ENCODE data around the gene EBF3. TPM values are rescaled to one million over a fixed set of nuclear protein-coding genes. Genes with fewer than 3 reads are reported as not detected.

Gene EBF3
- total RNA-seq, 1 experiment from 2014 or later = not detected

DNA sequence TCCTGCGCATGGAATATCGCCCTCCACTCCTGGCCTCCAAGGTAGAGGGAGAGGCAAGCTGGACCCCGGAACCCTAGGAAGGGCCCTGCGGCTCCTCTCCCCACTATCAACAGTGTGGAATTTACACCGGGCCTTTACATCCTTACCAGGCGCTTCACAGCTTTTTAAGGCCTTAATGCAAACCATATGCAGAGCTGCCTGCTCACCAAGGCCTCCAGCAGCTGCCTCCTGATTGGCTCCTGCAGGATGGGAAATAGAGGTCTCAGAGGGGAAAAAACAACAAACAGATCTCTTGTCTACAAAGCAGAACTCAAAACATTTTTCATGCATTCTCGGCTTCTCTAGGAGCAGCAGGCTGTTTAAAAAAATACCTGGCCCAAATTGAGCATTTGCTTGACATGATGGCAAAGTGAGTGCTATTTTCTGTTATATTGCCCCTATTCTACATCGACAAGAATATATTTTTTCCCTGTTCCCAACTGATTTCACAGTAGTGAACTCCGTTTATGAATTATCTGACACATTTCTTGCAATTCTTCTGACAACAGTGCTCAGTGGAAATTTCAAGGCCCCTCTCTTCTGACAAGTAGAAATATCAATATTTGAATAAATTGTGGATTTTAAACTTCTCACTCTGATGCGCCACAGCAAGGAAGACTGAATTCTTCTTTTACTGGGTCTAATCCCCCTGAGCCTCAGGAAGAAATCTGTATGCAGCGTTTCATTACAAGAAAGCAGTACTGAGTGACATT, 51.7 kb downstream of the EBF3 start:
- DNase-seq (ENCODE audit: low read depth) = no peak

DNA sequence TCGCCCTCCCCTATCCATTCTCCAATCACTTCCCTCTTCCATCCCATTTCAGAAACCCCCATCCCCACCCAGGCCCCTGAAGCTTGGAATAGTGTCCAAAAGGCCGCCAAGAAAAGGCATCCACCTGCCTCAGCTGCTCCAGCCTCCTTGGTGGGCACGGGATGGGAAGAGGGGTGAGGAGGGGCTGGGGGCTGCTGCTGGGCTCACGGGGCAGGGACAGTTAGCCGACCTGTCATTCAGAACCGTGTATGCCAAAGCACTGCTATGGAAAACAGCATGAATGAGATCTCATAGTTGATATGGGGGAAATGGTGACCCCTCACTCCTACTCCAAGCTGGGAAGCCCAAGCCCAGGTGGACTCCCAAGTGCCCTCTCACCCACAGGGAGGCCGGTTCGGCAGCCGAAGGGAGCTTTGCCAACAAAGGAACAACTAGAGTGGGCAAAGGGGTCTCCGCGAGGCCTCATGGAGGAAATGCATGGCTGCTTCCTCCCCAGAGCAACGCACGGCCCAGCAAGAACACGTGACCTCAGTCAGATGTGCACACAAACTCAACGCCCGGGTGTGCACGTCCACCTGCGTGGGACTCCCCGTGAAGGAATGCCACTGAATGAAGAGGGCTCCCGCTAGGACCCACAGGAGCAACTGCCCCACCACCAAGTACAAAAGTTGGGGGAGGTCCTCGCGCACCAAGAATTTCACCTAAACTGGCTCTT, 52.5 kb downstream of the EBF3 start:
- DNase-seq (ENCODE audit: low read depth) = no peak

DNA sequence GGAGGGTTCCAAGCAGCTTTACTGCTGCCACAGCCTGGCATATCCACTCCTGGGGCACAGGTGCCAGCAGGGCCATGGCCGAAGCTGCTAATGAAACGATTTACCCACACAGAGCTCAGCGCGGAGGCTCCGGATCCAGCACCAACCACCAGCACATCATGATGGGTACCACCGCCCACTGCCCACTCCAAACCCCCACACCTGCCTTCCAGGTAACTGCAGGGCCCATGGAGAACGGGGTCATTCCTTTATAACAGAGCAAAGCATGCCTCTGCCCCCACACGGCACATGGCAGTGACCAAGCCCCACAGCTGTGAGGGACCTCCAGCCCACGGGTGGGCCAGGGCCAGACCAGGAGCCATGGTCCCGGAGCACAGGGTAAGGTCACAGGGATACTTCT, 53.2 kb downstream of the EBF3 start:
- DNase-seq (ENCODE audit: low read depth) = no peak

DNA sequence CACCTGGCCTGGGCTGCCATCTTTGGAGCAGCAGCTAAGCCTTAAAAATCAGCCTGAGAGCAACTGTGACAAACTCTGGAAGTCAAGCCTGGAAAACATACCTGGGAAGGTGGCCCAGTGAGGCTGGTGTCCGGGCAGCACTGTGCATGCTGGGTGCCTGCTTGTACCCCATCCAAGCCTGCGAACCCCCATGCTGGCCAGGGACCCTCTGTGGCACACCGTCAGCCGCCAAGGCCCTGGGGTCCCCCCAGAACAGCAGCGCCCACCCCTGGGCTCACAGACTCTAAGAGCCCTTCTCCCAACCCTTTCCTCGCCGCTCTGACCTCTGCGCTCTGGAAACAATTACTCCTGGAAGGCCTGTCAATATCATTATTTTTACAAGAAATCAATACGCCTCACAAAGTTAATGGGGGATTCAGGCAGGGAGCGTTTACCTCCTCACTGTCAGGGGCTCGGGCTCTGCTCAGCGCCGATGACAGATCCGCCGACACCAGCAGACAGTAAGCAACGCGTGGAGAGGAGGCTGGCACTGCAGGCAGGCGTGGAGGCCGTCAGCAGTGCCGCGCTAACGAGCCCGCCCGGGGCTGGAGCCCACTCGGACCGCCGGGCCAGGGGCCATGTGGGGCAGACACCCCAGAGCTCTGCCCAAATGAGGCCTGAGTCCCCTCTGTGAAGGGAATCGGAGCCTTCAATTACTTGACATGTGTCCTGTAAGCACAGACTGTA, 54.4 kb downstream of the EBF3 start:
- DNase-seq (ENCODE audit: low read depth) = no peak

DNA sequence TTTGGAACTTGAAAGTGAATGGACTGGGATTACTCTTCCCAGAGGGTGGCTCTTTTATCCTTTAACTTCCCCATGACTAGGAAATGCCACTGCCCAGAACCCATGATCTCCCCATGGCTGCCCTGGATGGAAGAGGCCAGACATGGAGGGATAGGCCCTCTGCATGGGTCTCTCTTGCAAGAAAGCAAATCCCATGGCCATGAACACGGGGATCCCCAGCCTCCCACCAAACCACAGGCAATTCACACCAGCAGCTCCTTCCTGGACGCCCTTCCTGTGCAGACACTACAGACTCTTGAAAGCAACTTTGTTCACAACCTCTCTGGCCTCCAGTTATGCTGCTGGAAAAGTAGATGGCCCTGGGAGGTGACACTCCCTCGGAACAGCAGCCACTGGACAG, 55.0 kb downstream of the EBF3 start:
- no peak for DNase-seq (ENCODE audit: low read depth)

DNA sequence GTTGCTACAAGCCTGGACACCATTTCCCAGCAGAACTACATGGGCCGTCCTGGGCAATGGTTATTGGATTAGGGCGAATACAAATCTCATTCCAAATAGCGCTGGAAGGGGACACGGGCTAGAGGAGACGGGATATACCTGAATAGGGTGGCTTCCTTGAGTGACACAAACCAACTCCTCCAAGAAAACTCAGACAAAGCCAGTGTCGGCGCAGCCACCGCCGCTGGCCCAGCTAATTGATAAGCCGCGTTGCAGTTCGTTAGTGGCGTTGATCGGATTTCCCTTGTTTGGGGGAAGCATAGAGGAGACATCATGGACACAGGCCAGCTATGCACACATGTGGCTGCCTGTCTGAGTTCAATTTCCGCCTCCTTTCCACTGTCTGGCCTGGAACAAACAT, 55.7 kb downstream of the EBF3 start:
- DNase-seq (ENCODE audit: low read depth) = no peak

DNA sequence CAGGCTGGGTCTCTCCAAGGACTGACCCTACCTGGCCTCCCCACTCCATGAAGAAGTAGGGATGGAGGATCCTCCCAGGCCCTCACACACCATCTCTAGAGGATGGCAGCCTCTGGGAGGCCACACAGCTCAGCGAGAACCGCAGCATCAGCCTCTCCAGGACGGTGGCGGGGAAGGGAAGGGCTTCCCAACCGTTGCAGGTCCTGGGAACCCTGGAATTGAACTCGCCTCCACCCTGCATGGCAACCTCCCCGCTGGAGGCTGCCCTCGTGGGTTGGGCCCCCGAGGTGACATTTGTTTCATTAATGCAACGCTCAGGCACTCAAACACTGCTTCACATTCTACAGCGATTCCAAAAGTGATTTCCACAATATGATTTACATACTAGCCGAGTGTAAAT, 58.5 kb downstream of the EBF3 start:
- DNase-seq (ENCODE audit: low read depth) = no peak

DNA sequence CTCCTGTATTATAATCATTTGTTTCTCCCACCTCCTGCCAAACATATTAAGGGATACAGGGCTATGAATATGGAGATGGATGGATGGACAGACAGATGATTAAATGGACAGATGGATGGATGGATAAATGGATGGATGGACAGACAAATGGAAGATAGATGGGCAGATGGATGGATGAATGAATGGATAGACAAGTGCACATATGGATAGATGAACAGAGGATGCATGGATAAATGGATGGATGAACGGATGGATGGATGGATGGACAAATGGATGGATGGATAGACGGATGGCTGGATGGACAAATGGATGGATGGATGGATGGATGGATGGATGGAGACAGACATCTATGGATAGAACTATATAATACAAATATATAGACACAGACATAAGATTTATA, 59.8 kb downstream of the EBF3 start:
- no peak for DNase-seq (ENCODE audit: low read depth)

DNA sequence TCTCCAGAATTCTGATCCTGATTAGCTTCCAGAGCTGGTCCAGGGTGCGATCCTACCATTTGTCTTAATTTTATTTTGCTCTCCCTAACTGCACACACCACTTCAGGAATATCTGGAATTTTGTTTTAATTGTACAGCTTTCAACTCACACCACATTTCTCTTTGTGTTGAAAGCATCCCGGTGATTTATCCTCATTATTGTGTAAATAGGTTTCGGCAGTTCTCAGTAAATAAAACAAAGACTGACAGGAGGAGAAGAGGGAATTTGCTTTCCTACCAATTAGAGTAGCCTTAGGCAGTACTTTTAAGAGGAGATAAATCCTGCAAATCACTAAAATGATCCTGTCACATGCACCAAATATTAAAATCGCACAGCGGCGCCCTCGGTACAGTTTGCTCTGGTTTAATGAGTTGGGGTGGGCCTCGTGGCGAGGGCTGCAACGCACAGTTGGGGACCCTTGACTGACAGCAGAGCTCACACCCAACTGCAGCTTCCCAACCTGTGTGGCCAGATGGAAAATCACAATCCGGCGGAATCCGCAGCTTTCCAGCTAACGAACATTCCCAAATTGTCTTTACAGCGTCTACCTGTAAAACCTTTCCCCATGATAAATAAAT, 62.6 kb downstream of the EBF3 start:
- DNase-seq (ENCODE audit: low read depth) = no peak

DNA sequence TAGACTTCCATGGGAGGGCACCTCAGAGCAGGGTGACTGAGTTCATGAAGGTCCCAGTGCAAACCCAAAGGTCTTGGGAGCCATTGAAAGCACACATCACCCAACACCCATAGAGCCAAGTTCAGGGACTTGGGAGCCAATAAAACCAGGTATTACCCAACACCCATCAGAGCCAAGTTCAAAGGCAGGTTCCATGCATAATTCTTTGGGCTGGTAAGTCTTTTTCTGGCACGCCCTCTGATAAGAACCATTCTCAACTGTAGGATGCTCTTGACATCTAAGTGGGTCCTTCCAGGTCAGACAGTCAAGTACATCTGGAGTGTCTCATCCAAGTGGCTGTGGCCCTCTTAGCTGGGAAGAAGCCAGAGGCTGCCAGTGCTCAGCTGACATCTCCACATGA, 63.2 kb downstream of the EBF3 start:
- no peak for DNase-seq (ENCODE audit: low read depth)

DNA sequence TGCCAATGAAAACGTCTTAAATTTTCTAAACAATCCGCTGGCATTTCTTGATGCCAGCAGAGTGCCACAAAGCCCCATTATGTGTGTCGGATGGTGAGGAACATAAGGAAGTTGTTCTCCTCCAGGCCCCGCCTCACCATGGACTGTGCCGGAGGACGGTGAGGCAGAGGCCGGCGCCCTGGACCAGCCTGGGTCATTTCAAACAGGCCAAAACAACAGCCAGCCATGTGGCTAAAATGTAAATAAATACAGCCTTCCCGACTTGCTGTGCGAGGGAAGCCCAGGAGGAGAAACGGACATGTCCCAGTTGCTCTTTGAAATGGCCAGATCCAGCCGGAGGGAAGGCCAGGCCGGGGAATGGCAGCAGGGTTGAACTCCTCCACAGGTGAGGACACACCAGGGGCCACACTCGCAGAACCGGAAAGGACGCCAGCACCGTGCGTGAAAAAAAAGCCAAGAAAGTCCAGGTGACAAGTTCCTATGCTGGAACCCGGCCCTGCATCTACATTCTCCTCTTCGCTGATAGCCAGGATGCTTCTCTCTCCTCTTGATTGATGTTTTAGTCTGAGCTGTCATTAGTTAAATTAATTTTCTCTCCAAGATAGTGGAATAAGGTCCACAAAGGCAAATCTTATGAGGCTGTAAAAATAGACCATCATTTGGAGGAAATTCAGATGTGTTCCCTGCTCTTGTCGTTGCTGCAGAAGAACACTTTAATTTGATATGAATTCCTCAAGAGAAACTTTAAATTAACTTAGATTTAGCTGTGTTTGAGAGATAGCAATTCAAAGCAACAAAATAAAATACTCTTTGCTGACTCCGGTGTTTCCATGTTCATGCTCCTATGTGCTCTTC, 64.6 kb downstream of the EBF3 start:
- no peak for DNase-seq (ENCODE audit: low read depth)

DNA sequence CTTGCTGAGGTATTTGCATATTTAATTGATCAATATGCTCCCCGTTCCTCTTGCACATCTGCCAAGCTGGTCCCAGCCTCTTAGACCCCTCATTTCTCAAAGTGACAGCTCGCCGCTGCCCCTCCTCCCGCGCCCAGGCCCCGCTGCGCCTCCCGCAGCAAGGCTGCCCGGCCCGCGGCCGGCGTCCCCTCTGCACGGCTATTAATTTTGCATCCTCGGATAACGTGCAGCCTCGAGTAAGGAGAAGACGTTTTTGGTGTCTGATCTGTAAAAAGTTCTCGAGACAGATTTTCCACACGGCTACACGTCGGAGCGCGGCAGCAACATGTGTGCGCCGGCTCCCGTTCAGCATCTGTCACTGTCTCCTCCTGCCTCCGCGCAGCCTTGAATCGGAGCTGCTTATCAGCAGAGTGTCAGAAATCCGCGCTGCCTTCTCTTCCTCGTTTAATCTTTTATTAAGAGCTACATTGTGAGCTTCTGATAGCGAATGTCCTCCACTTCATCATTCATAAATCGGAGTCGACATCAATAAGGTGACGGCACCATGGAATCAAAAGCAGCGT, 65.3 kb downstream of the EBF3 start:
- DNase-seq (ENCODE audit: low read depth) = no peak

DNA sequence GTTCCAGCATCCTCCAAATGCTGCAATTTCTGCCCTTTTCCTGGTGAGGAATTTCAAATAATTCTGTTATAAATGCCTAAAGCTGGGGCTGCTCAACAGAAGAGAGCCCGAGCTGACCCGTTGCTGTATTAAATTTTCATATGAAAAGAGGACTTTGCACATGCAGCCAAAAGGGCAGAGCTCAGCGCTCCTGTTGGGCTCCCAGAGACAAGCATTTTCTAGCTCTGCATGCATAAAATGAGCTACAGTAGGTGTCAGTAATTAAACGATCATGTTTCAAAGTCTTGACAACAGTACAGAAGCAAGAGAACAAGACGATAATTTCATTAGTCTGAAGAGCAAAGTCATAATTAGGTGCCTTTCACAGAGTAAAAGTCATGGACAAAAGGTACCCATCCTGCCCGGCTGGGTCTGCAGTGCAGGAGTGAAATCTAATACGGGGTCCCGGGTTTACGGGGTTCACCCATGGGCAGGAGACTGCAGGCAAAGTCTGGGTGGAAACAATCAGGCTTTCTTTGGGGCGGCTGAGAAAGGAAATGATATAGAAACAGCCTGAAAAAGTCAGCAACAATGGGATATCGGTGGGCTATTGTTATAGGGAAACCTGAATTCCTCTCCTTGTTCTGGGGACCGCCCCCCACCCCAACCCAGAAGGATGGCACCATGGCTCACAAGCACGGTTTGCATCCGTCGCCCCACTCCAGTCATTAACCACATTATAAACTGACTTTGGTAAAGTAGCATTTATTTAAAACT, 66.0 kb downstream of the EBF3 start:
- no peak for DNase-seq (ENCODE audit: low read depth)

DNA sequence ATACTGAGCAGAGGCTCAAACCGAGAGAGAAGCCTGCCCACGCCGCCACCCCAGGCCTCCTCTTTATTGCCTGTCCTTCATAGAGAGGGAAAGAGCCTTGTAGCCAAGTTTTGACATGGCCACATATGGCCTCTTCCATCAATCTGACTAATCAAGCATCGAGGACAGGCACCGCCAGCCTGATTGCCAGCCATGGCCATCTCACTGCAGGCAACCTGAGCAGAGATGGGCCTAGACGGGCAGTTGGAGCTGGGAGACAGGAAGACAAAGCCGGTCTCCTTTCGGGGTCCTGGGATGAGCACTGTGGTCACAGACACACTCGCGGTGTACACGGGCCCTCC, 67.2 kb downstream of the EBF3 start:
- no peak for DNase-seq (ENCODE audit: low read depth)

DNA sequence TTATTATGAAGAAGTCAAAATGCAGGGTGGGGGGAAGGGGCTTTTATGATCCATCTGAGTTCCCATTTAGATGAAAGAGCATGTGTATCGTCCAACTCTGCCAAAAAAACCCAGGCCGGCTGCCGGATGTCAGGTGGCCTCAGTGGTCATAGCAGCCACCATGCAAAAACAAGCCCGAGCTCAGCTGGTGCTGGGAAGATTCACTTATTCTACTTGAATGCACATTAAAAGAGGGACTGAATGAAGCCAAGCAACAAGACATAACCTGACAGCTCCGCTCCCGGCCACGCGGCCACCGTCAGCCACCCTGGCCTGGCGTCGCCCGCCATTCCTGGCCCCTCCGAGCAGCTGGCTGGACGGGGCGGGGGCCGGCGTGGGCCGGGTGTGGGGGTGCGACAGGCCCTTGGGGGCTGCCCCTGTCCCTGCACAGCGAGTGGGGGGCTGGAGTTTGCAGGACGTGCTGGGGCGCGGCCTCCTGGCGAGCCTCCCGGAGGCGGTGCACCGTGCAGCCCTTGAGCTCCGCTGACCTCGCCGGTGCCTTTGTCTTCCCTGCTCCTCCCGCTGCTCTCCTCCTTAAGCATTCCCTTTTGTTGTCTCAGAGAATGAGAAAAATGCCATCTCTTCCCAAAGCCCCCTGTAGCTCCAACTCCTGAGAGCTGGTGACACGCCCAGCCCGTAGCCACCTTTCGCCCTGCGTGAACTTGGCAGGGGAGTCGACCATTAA, 67.8 kb downstream of the EBF3 start:
- no peak for DNase-seq (ENCODE audit: low read depth)

DNA sequence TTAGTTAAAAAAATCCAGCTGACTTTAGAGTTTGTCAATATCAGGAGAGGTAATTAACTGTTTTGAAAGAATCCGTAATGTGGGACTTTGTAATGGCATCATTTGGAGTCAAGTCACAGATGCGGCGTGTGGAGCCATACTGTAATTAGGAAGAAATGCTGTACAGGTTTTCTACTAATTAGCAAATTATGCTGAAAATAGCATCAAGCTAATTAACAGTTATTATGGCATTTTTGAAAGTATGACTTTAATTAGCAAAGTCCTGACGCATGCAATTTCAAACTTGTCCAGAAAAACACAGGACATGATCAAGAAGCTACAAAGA, 68.3 kb downstream of the EBF3 start:
- no peak for DNase-seq (ENCODE audit: low read depth)

DNA sequence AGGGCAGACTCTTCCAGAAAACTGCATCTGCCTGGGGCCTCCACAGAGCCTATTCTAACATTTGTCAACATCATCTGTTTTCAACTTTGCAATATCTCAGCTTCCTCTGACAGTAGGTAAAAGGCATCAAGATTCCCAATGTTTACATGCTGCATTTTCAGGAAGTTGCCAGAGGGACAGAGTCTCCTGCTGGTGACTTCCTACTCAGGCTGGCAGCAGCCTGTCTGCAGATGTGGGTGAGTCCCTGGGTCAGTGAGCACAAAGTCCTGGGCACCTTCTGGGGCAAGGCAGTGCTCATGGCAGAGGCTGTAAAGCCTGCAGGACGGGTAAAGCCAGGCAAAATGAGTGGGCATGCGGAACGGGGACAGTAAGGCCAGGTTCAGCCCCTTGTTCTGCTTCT, 69.4 kb downstream of the EBF3 start:
- no peak for DNase-seq (ENCODE audit: low read depth)

DNA sequence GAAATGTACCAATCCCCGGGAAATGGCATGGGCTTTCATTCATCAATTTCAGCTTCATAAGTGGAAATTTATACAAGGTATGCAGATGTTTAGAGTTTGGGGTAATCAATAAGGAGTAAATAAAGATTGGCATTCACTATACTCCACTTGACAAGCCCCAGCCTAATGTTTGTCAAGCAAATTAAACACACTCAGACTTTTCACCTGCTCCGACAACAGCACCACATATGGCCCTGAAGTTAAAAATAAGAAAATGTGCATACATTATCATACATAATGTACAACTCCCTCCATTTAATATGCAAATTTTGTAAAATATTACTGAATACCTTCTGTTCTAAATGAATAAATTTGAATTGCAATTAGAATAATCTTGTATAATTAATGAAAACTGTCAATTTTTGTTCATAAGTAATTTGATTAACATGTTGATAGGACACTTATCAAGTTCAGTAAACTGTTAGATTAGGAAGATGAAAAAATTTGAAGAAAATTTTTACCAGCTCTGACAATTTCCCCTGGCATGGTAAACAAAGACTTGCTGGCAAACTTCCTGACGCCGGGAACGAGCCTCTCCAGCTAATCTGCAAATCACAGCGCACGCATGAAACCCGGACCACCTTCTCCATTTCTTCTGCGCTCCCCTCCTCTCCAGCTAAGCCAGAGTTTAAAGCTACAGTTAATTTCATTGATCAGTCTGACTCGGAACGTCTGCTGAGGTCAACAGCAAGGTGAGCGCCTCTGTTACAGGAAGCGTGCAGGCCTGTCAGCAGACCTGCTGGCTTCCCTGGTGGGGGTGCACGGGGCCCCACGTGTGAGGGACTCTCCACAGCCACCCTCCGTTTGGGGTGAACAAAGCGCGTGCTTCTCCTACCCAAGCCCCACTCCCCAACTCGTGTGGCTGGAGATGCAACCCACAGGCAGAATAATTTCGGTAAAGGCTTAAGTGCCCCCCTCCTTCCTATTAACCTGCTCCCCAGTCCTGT, 70.7 kb downstream of the EBF3 start:
- DNase-seq (ENCODE audit: low read depth) = no peak

DNA sequence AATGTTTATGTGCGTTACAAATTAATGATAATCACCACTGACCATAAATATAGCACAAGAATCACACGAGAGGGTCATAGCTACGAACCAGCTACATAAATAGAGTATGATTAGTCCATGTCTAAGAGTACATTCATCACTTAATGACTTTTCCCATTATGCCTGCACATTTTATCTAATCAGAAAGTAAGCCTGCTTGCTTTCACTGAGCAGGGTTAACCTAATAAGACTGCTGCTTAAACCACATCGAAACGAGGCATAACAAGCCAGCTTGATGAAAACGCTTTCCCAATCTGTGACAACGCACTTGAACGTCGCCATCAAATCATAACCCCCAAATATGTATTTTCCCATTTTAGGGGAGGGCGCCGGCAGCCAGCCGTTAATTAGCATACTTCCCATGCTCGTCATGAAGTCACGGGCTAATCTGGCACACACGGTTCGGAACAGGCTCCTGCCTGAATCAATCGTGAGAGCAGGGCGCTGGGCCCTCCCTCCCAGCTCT, 71.5 kb downstream of the EBF3 start:
- DNase-seq (ENCODE audit: low read depth) = no peak
